Activated CD8-positive, alpha-beta memory T cell treated with anti-CD3 and anti-CD28 coated beads for 48 hours (primary cell): ENCODE measurements around the gene CYP26B1.

ENCODE experiments used
- DNase-seq, 3 experiments: peaks; one replicate each; pipeline ENCODE4 v3.0.0-alpha.2; 2020; ENCODE audit warnings: low read depth in 2 of 3, low spot score in 2 of 3

The CYP26B1 gene

DNA sequence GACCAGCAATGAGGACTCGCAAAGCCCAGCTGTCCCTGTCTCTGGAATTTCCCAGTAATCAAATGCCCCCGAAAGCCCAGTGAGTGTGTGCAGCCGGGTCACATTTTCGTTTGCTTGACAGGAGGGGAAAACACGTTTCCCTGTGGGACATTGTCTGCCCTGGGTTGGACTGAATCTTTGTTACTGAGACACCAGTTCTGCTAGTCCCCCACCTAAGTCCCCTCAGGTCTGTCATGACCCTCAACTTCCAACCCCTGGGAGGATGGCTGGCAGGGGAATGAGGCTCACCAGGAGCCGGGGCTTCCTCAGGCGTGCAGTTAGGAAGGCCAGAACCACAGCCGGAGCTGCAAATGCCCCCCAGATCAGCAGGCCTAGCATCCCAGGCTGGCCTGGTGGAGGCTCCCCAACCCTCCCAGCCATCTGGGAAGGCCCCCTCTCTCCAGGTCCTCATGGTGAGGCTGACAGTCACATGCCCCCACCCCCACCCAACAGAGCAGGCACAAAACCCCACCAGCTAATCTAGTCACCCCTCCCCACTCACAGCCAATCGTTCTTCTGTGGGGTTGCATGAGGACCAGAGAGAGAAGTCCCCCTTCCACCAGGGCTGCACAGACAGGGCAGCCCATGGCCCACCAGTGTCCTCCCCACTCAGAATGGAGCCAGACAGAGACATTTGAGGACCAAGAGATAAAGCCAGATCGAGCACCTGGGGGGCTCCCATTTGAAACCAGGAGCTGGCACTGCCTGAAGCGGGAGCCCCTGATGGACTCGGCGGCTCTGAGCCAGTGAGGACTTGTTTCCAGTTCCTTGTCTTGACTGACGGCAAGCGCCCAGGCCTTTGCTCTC is 33.6 kb downstream of the CYP26B1 start:
- DNase-seq: no peak

DNA sequence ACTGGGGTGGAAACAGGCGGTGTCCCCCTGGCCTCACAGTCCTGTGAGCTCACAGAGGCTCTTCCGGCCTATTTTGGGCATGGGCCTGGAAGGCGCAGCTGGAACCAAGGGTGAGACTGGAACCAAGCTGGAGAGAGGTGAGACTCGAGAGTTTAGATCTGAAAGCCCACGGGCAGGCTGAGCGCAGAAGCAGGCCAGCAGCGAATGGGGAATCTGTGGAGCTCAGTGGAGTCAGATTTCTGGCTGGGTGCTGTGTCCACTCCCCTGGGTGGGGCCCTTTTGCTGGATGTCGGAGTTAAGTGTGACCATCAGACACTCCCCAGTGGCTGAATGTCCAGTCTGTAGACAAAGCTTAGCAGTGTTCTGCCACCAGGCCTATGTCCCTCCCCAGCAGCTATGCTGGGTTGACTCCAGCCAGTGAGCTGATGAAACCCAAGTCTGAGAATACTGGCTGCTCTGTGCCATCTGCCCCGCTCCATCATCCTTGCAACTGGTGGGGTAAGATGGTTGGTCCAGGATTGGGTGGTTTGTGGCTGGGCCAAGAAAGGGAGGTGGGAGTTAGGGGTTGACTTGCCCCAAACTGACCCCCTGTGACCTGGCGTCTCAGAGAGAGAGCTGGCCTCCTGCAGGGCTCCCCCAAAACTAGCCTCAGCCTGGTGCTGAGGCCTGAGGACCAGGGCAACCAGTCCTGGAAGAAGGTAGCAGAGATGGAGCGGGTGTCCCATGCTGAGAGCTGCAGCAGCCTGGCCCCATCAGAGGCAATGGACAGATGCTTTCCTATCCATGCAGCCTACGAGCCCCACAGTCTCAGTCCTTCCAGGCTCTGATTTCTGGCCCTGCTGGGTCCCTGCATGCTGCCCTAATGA is 34.4 kb downstream of the CYP26B1 start:
- DNase-seq: no peak

DNA sequence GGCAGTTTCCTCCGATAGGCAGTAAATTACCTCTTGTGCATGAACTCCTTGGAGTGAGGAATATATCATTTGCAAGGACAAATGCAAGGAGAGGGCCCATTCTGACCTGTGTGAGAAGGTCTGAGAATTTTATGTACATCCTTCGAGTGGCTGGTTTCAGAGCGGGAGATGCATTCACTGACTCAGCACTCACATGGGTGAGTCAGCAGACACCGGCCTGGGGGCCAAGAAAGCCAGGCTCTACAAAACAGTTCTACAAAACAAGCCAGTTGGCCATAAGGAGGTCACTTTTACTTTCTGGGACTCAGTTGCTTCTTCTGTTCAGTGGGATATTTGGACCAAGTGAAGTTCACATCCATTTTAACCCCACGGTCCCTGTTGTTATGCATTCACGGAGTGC is 35.3 kb downstream of the CYP26B1 start:
- DNase-seq: no peak

DNA sequence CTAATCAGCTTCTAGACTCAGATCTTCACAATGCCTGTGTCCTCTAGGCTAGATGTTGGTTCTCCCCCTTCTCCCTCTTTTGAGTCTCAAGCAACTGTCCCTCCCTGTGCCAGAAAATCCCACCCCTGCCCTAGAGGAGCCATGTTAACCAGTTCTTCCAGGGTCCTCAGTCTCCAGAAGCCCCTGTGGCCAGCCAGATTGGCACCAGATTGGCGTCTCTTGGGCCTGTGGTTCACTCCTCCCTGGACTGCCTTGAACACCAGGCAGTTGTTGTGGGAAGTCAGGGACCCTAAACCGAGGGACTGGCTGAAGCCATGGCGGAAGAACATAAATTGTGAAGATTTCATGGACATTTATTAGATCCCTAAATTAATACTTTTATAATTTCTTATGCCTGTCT is 36.6 kb downstream of the CYP26B1 start:
- no peak for DNase-seq

DNA sequence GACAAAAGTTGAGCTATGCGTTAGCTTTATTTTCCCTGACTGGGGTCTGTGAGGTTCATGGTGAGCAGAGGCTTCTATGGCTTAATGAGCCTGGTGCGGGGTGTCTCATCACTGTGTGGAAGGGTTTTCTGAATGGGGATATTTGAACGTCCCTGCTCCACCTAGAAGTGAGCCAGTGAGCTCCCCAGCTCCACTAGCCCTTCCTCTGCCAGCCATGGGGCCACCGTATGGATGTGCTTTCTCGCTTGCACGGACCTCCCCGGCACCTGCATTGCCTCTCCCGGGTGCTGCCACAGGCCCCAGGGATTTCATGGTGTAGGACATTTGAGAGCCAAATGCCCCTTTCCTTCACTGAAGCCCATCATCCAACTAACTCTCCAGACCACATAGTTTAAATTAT is 37.8 kb downstream of the CYP26B1 start:
- no peak for DNase-seq

DNA sequence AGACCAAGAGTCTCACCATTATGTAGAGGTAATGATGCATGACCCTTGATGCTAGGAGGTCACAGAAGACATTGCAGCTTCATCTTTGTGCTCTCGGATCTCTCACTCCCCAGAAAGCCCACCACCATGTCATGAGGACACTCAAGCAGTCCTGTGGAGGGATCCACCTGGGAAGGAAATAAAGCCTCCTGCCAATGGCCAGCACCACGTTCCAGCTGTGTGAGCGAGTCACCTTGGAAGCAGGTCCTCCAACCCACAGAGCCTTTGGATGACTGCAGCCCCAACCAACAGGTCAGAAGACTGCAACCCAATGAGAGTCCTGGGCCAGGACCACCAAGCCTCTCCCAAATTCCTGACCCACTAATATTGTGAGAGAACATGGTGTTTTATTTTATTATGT is 38.4 kb downstream of the CYP26B1 start:
- DNase-seq: no peak

DNA sequence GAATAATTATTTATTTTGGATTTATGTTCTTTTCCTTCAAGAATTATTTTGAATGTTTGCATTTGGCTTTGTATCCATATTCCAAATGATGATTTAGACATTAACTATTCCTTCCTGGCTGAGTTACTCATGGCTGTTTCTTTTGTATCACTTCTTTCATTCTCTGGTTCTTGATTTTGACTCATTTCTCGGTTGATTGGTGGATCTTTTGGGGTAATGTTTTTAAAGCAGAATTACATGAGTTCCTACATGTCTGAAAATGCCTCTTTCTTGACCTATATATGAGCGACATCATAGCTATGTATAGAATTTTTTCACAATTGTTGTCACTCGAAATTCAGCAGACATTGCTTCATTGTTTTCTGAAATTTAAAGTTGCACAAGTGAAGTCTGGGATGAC is 39.5 kb downstream of the CYP26B1 start:
- DNase-seq: no peak

DNA sequence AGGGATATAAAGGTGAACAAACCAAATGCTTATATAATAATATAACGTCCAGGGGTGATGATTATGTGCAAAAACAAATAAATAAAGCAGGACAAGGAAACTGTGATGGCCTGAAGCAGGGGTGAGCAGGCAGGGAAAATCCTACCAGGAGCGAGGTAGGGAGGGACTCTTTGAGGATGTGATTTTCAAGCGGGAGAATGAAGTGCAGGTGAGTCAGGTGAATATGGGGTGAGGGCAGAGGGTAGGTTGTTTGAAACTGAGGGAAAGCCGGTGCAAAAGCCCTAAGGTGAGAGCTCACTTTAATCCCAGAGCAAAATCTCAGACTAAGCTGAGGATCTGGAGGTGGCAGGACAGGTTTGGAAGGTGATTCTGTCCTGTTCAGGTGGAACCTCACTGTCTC is 40.7 kb downstream of the CYP26B1 start:
- DNase-seq: no peak

DNA sequence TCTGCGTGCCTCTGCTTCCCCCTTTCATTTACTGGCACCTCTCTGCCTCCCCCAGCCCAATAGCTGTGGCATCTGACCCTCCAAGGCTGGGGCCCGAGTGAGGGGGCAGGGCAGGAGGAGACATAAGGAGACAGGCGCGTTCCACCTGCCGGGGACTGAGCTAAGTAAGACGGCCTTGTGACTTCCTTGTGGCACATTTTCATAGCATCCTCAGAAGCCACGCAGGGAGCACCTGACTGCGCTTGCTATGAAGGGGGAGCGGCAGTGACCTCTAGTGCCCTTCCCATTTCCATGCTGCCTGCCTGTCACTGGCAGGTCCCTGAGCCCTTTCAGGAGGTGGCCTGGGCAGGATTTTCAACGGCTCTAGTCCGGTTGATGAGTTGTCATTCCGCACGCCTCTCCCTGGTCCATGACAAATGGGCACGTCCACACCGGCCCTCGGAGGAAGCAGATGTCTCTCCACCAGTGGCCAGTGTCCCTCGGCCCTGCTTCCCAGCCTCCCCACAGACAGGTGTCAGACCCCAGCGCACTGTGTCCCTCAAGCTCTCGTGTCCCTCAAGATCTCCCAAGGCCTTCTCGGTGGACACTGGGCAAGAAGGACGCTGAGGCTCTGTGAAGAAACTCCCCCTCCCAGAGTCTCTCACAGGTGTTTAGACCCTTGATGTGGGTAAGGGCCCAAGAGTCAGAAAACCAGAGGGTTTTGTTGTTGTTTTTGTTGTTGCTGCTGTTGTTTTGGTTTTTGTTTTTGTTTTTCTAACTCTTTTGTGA is 42.7 kb downstream of the CYP26B1 start:
- DNase-seq: no peak

DNA sequence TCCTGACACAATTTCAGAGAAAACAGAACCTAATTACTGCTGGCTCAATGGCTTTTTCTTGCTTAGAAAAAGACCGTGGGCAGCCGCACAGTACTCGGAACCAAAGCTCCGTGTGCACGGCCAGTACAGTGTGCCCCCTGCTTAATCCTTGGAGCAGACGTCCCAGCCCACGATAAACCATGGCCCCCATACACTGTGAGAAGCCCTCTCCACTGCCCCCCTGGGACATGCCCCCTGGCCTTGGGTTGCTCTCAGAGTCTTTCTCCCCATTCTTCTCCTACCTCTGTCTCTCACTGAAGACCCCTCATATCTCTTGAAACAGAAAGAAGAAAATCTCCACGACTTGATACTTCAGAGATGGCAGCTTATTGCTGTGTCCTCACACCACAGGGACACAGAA is 44.0 kb downstream of the CYP26B1 start:
- DNase-seq: no peak

DNA sequence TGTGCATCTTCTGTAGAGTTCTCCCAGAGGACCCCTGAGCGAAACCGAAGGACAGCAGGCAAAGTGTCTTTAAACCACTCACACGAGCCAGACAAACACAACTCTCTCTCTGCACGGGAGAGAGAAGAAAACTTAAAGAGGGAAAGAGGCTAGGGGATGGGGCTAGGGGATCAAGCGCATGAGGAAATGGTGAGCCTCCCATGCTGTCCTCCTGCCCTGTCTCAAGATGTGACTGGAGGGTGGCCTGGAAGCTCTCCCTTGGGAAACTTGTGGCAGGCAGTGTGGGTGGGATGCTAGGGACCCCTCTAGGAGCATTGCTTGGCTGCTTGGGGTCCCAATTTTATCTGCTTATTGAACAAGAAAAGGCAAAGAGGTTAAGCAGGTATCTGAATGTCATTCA is 44.5 kb downstream of the CYP26B1 start:
- no peak for DNase-seq

DNA sequence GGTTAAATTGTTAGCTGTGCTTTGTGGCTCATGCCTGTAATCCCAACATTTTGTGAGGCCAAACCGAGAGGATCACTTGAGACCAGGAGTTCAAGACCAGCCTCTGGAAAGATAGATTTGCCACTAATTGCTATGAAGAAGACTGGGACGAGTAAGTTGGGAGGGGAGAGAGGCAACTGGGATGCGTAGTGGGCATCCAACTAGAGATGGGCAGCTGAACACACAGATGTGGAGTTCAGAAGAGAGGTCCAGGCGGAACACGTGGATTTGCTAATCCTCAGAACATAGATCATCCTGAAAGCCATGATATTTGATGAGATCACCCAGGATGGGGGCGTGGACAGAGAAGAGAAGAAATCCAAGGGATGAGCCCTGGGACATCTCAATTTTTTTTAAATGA is 48.7 kb downstream of the CYP26B1 start:
- DNase-seq: no peak

DNA sequence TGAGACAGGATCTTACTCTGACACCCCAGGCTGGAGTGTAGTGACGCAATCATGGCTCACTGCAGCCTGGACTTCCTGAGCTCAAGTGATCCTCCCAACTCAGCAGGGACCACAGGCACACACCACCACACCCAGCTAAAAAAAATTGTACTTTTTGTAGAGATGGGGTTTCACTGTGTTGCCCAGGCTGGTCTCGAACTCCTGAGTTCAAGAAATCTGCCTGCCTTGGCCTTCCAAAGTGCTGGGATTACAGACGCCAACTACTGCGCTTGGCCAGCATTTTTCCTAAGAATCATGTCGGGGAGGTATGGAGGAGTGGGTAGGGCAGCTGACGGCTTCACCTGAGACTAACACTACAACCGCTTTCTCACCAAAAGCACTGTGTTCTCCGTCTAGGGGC is 50.4 kb downstream of the CYP26B1 start:
- no peak for DNase-seq

DNA sequence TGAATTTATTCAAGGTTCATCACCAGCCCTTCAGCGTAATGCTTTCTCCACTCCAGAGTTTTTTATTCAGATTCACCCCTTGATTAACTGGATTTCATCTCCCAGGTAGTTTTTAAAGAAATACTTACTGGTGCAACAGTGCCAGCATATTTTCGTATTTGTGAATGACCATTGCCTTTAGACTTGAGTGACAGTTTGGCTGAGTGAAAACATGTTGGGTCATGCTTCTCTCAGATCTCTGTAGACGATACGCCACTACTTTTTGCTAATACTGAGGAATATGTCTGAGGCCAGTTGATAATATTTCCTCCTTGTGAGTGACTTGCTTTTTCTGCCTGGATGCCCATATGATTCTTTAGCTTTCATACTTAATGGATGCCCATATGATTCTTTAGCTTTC is 51.5 kb downstream of the CYP26B1 start:
- no peak for DNase-seq

DNA sequence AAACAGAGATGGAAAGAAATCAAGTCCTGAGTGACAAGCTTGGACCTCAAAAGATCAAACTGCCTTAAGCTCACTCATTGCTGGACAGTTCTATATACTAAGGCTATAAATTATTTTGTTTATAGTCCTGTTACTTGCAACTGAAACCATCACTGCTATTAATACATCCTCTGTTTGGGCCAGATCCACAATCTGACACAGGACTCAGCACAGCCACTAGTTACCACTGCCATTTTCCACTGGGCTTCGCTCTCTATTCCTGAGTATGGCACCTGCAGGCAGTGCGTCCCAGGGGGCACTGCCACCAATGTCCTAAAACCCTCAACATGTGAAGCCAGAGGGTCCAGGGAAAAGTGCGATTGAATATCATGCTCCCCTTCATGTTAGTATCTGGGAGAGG is 52.3 kb downstream of the CYP26B1 start:
- DNase-seq: no peak

DNA sequence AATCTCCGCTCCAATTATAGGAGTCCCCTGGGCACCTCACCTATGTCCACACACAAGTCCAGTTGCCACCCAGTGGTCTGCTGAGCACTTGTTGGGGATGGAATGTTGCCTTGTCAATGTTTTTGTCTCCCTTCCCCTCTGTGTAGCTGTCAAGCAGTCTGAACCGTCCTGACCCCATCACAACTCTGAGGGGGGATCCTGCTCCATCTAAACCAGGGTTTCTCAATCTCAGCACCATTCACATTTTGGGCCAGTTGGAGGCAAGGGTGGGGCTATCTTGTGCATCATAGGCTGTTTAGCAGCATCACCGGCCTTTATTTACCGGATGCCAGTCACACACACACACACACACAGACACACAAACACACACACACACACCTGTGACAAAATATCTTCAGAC is 53.0 kb downstream of the CYP26B1 start:
- DNase-seq: no peak

DNA sequence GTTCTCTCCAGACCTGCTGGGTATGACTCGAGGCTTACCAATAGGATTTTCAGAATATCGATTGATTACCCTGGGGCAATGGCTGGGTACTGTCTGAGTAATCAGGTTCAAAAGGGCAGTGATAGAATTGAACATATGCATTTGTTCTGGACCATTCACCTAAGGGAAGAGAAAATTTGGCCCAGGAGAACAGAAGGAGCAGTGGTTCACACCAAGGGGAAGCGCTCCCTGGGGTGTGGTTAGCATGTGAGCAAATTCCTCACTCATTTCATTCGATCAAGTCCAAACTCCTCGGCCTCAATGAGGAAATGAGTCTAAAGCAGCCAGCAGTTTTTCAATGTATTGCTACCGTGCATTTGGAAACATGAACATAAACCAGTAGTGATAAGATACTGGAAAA is 55.6 kb downstream of the CYP26B1 start:
- DNase-seq: no peak

DNA sequence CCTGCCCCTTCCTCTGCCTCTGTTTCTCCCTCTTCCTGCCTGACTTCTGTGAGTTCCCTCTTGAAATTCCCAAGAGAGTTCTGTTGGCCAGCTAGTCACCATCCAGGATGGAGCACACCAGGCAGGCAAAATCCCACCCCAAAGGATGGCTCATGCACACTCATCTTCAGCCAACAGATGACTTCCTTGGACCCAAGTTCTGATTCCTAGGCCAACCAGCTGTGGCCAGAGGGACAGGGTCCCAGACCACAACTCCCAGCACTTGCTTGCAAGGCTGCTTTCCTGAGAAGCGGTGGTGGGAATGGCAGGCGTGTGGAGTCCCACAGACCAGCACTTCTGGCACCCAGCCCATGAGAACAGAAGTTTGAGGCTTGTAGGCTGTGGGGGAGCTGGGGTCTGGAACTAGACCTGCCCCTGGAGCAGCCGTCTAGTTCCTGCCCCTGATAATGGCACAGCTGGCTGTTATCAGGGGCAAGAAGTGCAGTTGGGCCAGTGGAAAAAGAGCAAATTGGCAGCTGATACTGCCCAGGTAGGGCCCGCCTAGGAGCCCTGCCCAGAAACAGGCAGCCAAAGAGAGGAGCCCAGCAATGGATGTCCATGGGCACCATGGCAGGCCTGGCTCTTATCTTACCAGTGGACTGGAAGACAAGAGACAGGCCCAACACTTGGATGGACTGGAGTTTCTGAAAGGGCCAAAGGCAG is 56.7 kb downstream of the CYP26B1 start:
- no peak for DNase-seq

DNA sequence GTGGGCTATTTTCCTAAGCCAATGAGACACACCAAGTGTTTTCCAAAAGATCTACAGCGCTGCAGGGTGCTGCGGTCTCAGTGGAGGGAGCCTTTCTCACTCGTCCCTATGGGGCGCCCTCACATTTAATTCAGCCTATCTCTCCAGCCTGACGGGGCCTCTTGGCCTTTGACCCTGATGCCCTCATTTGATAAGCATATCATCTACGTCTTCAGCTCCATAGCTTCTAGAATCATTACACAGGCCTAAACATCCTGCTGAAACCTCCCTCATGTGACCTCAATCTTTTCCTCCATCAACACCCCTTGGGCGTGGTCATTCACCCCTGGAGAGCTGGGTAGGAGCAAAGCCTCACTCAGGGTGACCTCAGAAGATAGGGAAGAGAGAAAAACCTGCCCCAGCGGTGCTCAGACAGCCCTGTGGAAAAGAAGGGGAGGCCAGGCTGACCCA is 57.4 kb downstream of the CYP26B1 start:
- DNase-seq: no peak

DNA sequence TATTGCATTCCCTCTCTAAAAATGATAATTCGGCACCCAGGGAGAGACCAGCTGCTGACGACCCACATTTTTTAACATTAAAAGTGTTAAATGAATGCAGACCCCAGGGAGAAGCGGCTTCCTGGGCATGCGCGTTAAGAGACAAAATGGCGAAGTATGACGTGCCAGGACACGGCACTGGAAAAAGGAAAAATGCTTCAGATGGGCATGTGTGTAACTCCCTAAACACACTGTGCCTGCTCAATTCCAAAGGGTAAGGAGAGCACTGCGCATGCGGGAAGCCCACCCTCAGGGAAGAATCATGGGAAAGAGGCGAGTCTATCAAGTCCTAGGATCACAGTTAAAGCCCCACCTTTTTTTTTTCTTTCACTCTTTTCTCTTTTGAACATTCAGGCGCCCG is 58.1 kb downstream of the CYP26B1 start:
- no peak for DNase-seq

DNA sequence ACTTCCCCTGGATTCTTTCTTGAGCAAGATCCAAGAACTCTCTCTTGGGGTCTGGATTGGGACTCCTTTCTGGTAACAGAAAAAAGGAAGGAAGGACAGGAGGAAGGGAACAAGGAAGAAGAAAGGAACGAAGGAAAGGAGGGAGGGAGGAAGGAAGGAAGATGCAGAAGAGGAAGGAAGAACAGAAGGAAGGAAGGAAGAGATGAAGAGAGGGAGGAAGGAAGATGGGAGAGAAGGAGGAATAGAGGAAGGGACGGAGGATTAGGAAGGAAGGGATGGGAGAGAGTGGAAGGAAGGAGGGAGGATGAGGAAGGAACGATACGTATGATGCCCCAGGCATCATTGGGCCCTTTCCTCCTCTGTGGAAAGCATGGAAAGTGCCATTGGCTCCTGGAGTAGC is 58.6 kb downstream of the CYP26B1 start:
- DNase-seq: no peak
